ENCODE measurements around the gene SLC22A2. TPM values are rescaled to one million over a fixed set of nuclear protein-coding genes. Genes with fewer than 3 reads are reported as not detected.

Gene SLC22A2
- total RNA-seq, 1 experiment from 2014 or later = not detected

- Mint-ChIP-seq H3K27me3 (ENCODE audit: unreplicated experiment) (no peaks in the 10 kb centered on the region), H3K4me1 (ENCODE audit: low read depth, unreplicated experiment) (no peaks in the 10 kb centered on the region), H3K9me3 (ENCODE audit: low read depth, unreplicated experiment) (peaks cover 7% of the 10 kb centered on the region), H3K36me3 (ENCODE audit: insufficient read depth, unreplicated experiment) (no peaks in the 10 kb centered on the region), H3K27ac (ENCODE audit: unreplicated experiment) (no peak overlapping the region), H3K4me3 (ENCODE audit: low read depth, unreplicated experiment) (no peak overlapping the region)
- BruUV-seq (replicated peaks) = no TSS peak
- no peak for TF ChIP-seq CTCF (IDR thresholded peaks at IDR 0.05; ENCODE audit: unreplicated experiment)
- intact Hi-C loops (cut with micrococcal nuclease; ENCODE audit: unreplicated experiment) = no loop called here
- no peak for DNase-seq
- CTCF ChIA-PET = no interaction called here
These were observed 68.5 kb downstream of the SLC22A2 start for GRCh38 chr6:160190081-160190480.

- no peak for TF ChIP-seq CTCF (IDR thresholded peaks at IDR 0.05; ENCODE audit: unreplicated experiment)
- H3K27ac Mint-ChIP-seq (ENCODE audit: unreplicated experiment) = no peak overlapping the region
- H3K27me3 Mint-ChIP-seq (ENCODE audit: unreplicated experiment) = no peaks in the 10 kb centered on the region
- no TSS peak for BruUV-seq (replicated peaks)
- no peak overlapping the region for H3K4me3 Mint-ChIP-seq (ENCODE audit: low read depth, unreplicated experiment)
- CTCF ChIA-PET = no interaction called here
- intact Hi-C loops (cut with micrococcal nuclease; ENCODE audit: unreplicated experiment) = no loop called here
- no peaks in the 10 kb centered on the region for H3K36me3 Mint-ChIP-seq (ENCODE audit: insufficient read depth, unreplicated experiment)
- DNase-seq = no peak
- H3K4me1 Mint-ChIP-seq (ENCODE audit: low read depth, unreplicated experiment) = no peaks in the 10 kb centered on the region
- peaks cover 7% of the 10 kb centered on the region for H3K9me3 Mint-ChIP-seq (ENCODE audit: low read depth, unreplicated experiment)
These were observed 69.8 kb downstream of the SLC22A2 start for GRCh38 chr6:160188773-160189172.

- Mint-ChIP-seq H3K4me1 (ENCODE audit: low read depth, unreplicated experiment) (no peaks in the 10 kb centered on the region), H3K36me3 (ENCODE audit: insufficient read depth, unreplicated experiment) (no peaks in the 10 kb centered on the region), H3K9me3 (ENCODE audit: low read depth, unreplicated experiment) (peaks cover 2% of the 10 kb centered on the region), H3K4me3 (ENCODE audit: low read depth, unreplicated experiment) (no peak overlapping the region), H3K27me3 (ENCODE audit: unreplicated experiment) (no peaks in the 10 kb centered on the region), H3K27ac (ENCODE audit: unreplicated experiment) (no peak overlapping the region)
- no peak for DNase-seq
- BruUV-seq (replicated peaks) = no TSS peak
- TF ChIP-seq CTCF (IDR thresholded peaks at IDR 0.05; ENCODE audit: unreplicated experiment) = no peak
- CTCF ChIA-PET = no interaction called here
- intact Hi-C loops (cut with micrococcal nuclease; ENCODE audit: unreplicated experiment) = no loop called here
These were observed 77.9 kb downstream of the SLC22A2 start for GRCh38 chr6:160180706-160181105.

GRCh38 chr6:160178271-160178670 is 80.3 kb downstream of the SLC22A2 start:
- no peak overlapping the region for H3K27ac Mint-ChIP-seq (ENCODE audit: unreplicated experiment)
- H3K4me3 Mint-ChIP-seq (ENCODE audit: low read depth, unreplicated experiment) = no peak overlapping the region
- H3K4me1 Mint-ChIP-seq (ENCODE audit: low read depth, unreplicated experiment) = no peaks in the 10 kb centered on the region
- DNase-seq = no peak
- no peak for TF ChIP-seq CTCF (IDR thresholded peaks at IDR 0.05; ENCODE audit: unreplicated experiment)
- BruUV-seq (replicated peaks) = no TSS peak
- CTCF ChIA-PET = interaction anchor here (0.6 to 0.8 kb wide), 2 partner anchors 16 to 340 kb away, joined by 3 read pairs; no protein-coding TSS in a partner anchor
- peaks cover 2% of the 10 kb centered on the region for H3K9me3 Mint-ChIP-seq (ENCODE audit: low read depth, unreplicated experiment)
- intact Hi-C loops (cut with micrococcal nuclease; ENCODE audit: unreplicated experiment) = no loop called here
- H3K36me3 Mint-ChIP-seq (ENCODE audit: insufficient read depth, unreplicated experiment) = no peaks in the 10 kb centered on the region
- H3K27me3 Mint-ChIP-seq (ENCODE audit: unreplicated experiment) = no peaks in the 10 kb centered on the region
